ENCODE measurements around the gene NOC2L. TPM values are rescaled to one million over a fixed set of nuclear protein-coding genes. Genes with fewer than 3 reads are reported as not detected.

Gene NOC2L
- polyA plus RNA-seq, 2 of the 4 experiments (the other 2 are of a cell fraction), result 48.4 to 73.5 TPM

GRCh38 chr1:969260-969855 lies 10.3 kb upstream of the NOC2L start:
- Histone ChIP-seq H3K4me1 (peaks cover 13% of the 10 kb centered on the region), H3K4me3 (no peak overlapping the region), H3K9me3 (no peaks in the 10 kb centered on the region), H3K4me2 (no peak overlapping the region), H3K27ac (no peak overlapping the region)
- TF ChIP-seq CHD2 (IDR thresholded peaks at IDR 0.05; ENCODE audit: low read length, partially characterized antibody) (no peak), KDM5A (IDR thresholded peaks at IDR 0.05) (no peak), ZFP36 (IDR thresholded peaks at IDR 0.05; ENCODE audit: borderline replicate concordance, partially characterized antibody) (no peak), FOXS1 (CRISPR knock-in tag; IDR thresholded peaks at IDR 0.05) (no peak), NFE2L2 (conservative IDR thresholded peaks at IDR 0.05; ENCODE audit: low read length) (no peak), JUNB (IDR thresholded peaks at IDR 0.05) (no peak), CBX2 (IDR thresholded peaks at IDR 0.05; ENCODE audit: borderline replicate concordance, low read depth) (no peak), PBX3 (IDR thresholded peaks at IDR 0.05) (no peak), REST (IDR thresholded peaks at IDR 0.05) (no peak), RAD21 (conservative IDR thresholded peaks at IDR 0.05 in 1 of 2, IDR thresholded peaks at IDR 0.05 in 1 of 2) (no peak), MAX (IDR thresholded peaks at IDR 0.05) (no peak), ATOH8 (CRISPR knock-in tag; IDR thresholded peaks at IDR 0.05; ENCODE audit: low read depth) (no peak), PHF8 (IDR thresholded peaks at IDR 0.05; ENCODE audit: borderline replicate concordance, low read depth) (no peak), RNF2 (IDR thresholded peaks at IDR 0.05; ENCODE audit: borderline replicate concordance, low read depth) (no peak), ZNF302 (CRISPR knock-in tag; IDR thresholded peaks at IDR 0.05) (no peak), HOXB5 (CRISPR knock-in tag; IDR thresholded peaks at IDR 0.05) (no peak), MAZ (IDR thresholded peaks at IDR 0.05; ENCODE audit: borderline replicate concordance, low read depth, low read length) (no peak), BCL3 (IDR thresholded peaks at IDR 0.05) (no peak)
- FAIRE-seq, result no peak
- ChIA-PET POLR2A (no interaction called here), CTCF (interaction anchor here (1.4 kb wide), 1 partner anchor 14 kb away, joined by 8 read pairs; no protein-coding TSS in a partner anchor)
- DNase-seq (ENCODE audit: low read depth in 1 of 2, low spot score in 1 of 2), result no peak
- WGBS (ENCODE audit: missing lambda C conversion rate), result 82% methylated on average over 15 of the region's 15 CpGs
- ATAC-seq, result no peak

Data from A549 (cell line).